22Rv1 (cell line): ENCODE measurements around the gene SENP8.
"Not testable (repeated sequence)": the region's sequence is repeated elsewhere in the genome, so short reads cannot be mapped to it uniquely, and the experiment has no call there.

Experiments used
- H3K27ac ChIP-seq: fragments of 450-650 bp; 2 replicates; pipeline ENCODE4 v1.5.1; 2017
- ZFX ChIP-seq: fragments of 450-650 bp; IDR thresholded peaks from 2 replicates; pipeline ENCODE4 v1.6.1; 2017; ENCODE audit warnings: antibody characterized with exemption, borderline replicate concordance
- TF ChIP-seq, protein P1 (sequence below): fragments of 450-650 bp; IDR thresholded peaks from 2 replicates; pipeline ENCODE4 v1.5.1; 2017; ENCODE audit warnings: mild to moderate bottlenecking

Gene SENP8

GRCh38 chr15:72170691-72171090, 52.5 kb downstream of the SENP8 start:
- no peak overlapping the region for H3K27ac ChIP-seq

GRCh38 chr15:72171978-72172377, 53.8 kb downstream of the SENP8 start:
- H3K27ac ChIP-seq = not testable (repeated sequence)

More at GRCh38 chr15:72170691-72171090, 52.5 kb downstream of the SENP8 start:
- TF ChIP-seq, protein P1, sequence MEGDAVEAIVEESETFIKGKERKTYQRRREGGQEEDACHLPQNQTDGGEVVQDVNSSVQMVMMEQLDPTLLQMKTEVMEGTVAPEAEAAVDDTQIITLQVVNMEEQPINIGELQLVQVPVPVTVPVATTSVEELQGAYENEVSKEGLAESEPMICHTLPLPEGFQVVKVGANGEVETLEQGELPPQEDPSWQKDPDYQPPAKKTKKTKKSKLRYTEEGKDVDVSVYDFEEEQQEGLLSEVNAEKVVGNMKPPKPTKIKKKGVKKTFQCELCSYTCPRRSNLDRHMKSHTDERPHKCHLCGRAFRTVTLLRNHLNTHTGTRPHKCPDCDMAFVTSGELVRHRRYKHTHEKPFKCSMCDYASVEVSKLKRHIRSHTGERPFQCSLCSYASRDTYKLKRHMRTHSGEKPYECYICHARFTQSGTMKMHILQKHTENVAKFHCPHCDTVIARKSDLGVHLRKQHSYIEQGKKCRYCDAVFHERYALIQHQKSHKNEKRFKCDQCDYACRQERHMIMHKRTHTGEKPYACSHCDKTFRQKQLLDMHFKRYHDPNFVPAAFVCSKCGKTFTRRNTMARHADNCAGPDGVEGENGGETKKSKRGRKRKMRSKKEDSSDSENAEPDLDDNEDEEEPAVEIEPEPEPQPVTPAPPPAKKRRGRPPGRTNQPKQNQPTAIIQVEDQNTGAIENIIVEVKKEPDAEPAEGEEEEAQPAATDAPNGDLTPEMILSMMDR = no peak
- no peak for TF ChIP-seq ZFX

GRCh38 chr15:72172796-72173195, 54.6 kb downstream of the SENP8 start:
- TF ChIP-seq, protein P1 = no peak
- TF ChIP-seq ZFX = no peak
- H3K27ac ChIP-seq = no peak overlapping the region

- no peak overlapping the region for H3K27ac ChIP-seq
- no peak for TF ChIP-seq ZFX
- TF ChIP-seq, protein P1 = no peak
These were observed 55.2 kb downstream of the SENP8 start for GRCh38 chr15:72173401-72173800.

DNA sequence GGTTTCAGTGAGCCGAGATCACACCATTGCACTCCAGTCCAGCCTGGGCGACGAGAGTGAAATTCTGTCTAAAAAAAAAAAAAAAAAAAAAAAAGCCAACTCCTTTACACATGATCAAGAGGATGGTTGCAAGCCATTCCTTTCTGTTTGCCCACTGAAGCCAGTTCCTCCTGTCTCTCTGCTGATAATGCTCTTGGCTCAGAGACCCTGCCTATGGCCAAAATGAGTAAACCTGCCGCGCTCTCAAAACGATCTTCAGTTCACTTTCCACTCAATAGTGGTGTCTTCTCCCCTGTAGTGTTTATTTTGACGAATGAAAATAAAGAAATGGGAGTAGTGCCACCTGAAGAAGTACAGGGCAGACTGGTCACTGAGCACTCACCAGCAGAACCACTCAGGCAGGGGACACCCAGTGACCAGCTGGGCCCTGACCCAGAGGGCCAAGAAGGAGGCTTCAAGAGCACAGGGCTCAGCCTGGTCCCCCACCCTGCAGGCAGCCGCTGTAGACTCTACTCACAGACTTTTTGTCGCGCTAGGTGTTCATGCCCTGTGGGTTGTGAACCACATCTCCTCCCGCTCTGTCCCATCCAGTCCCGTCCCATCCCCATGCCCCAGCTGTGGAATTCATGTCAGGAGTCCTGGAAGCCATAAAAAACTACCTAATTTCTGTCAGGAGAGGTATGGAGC, 55.8 kb downstream of the SENP8 start:
- TF ChIP-seq, protein P1 = no peak
- no peak for TF ChIP-seq ZFX
- H3K27ac ChIP-seq = no peak overlapping the region

- TF ChIP-seq ZFX = no peak
- TF ChIP-seq, protein P1 = no peak
- H3K27ac ChIP-seq = no peak overlapping the region
These were observed 56.5 kb downstream of the SENP8 start for GRCh38 chr15:72174551-72175165.

DNA sequence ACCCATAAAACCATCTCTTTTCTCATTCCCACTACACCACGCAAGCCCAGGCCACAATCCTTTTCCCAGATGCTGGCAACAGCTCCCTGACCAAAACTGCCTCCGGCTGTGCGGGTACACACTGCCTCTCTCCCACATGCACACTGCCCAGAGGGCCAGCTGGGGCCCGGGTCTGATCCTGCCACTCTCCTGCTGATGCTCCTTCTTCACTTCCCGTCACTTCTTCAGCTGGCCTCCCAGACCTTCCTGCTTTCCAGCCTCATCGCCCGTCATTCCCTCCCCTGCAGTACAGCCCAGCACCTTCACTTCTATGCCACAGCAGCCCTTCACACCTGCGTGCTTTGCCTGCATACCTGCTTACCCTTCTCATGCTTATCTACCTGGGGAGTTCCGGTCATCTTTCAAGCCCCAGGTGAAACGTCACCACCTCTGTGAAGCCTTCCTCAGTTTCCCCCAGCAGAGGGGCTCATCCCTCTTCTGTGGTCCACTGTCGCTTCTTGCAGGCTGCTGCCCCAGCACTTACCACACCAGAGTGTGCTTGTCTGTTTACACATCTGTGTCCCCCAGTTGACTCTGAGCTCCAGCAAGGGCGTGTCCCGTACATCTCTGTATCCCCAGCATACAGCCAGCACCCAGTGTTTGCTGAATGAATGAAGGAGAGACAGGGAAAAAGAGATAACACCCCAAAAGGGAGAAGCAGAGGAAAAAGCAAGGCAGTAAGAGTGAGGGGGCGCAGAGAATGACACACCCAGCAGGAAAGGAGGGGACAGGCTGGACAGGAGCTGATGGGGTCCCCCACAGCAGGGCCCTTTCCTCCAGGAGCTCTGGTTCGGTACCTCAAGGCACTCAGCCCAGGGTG, 57.2 kb downstream of the SENP8 start:
- no peak overlapping the region for H3K27ac ChIP-seq
- TF ChIP-seq ZFX = no peak
- TF ChIP-seq, protein P1 = no peak
